AG09309 (cell line): ENCODE results near the gene ARL2BP.

Experiments
- DNase-seq: peaks from one replicate; pipeline ENCODE4 v3.0.0-alpha.2; 2010; ENCODE audit warnings: low read depth
- H3K4me3 ChIP-seq: 2 replicates; pipeline ENCODE4 v1.5.1; 2011; ENCODE audit warnings: mild to moderate bottlenecking, low read depth, low read length, moderate library complexity; ENCODE audit not compliant: control insufficient read depth
- TF ChIP-seq, protein P1 (sequence below): IDR thresholded peaks from 2 replicates; pipeline ENCODE4 v1.5.1; 2011; ENCODE audit warnings: mild to moderate bottlenecking, low read depth, low read length, inconsistent platforms; ENCODE audit not compliant: insufficient read depth, control insufficient read depth; ENCODE audit errors: missing control alignments

The ARL2BP gene

DNA sequence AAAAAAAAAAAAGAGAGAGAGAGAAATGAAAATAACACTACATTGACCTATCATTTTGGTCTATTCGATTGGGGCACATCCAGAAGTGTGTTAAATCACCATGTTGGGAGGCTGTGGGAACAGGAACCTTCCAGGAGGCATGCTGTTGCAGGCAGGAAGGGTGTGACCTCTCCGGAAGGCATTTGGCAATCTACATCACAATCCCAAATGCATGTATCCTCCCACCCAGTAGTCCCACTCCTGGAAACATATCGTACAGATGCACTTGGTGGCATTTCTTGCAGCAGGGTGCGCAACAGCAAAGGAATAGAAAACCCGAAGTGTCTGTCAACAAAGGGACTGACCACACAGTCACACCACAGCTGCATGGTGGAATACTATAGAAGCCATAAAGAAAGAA lies 31.5 kb downstream of the ARL2BP start:
- no peak overlapping the region for H3K4me3 ChIP-seq
- DNase-seq: no peak
- TF ChIP-seq, protein P1, sequence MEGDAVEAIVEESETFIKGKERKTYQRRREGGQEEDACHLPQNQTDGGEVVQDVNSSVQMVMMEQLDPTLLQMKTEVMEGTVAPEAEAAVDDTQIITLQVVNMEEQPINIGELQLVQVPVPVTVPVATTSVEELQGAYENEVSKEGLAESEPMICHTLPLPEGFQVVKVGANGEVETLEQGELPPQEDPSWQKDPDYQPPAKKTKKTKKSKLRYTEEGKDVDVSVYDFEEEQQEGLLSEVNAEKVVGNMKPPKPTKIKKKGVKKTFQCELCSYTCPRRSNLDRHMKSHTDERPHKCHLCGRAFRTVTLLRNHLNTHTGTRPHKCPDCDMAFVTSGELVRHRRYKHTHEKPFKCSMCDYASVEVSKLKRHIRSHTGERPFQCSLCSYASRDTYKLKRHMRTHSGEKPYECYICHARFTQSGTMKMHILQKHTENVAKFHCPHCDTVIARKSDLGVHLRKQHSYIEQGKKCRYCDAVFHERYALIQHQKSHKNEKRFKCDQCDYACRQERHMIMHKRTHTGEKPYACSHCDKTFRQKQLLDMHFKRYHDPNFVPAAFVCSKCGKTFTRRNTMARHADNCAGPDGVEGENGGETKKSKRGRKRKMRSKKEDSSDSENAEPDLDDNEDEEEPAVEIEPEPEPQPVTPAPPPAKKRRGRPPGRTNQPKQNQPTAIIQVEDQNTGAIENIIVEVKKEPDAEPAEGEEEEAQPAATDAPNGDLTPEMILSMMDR: no peak

GRCh38 chr16:57277586-57277985 lies 32.5 kb downstream of the ARL2BP start:
- no peak for DNase-seq
- no peak overlapping the region for H3K4me3 ChIP-seq
- TF ChIP-seq, protein P1: no peak

DNA sequence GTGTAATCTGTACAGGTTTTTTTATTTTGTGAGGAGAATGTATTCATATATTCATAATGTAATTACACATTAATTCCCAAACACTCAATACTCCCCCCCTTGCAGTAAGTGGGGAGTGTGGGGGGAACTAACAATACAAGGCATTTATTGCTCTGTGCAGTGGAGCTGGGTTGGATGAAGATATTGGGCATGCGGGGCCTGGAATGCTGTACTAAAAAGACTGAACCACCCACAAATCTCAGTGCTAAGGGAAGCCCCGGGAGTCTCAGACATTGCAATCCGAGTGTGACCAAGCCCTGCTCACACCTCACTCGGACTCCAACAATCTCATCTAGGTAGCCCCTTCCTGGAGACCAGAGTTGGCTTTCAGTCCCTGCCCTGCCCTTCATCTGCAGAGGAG lies 33.4 kb downstream of the ARL2BP start:
- DNase-seq: no peak
- TF ChIP-seq, protein P1: no peak
- no peak overlapping the region for H3K4me3 ChIP-seq

GRCh38 chr16:57279780-57280638 lies 35.0 kb downstream of the ARL2BP start:
- no peak for DNase-seq
- TF ChIP-seq, protein P1: no peak
- H3K4me3 ChIP-seq: no peak overlapping the region

GRCh38 chr16:57281791-57282190 lies 36.7 kb downstream of the ARL2BP start:
- TF ChIP-seq, protein P1: no peak
- no peak overlapping the region for H3K4me3 ChIP-seq
- no peak for DNase-seq

DNA sequence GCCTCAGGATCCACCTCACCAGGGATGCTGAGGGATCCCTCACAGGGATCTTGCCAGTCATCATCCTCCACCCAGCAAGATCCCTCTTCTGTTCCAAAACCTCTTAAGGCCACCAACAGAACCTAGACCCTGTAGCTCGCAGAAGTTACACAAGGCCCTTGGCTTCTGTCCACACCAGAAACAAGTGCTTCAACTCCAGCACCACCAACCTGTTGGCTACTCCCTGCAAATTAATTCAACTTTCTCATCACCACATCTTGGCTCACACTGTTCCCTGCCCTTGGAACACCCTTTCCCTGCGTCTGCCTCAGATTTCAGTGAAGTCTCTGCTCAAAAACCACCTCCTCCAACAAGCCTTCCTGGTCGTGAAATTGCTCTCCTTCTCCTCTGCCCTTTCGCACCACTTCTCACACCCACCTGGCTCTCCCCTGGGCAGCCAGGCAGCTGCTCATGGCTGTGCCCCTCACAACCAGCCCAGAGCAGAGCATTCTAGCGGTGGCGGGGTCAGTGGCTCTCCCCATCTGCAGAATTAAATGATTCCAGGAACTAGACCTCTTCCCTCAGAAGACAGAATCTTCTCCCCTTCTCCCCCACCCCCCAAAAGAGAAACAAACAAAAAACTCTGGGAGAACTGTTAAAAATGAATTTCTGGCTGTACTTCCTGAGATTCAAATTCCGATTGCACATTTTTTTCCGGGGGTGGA lies 37.6 kb downstream of the ARL2BP start:
- TF ChIP-seq, protein P1: no peak
- no peak for DNase-seq
- no peak overlapping the region for H3K4me3 ChIP-seq
